C4-2B (cell line): Measurements from ENCODE around the gene GATA2.

ENCODE experiments used
- H3K27ac ChIP-seq: fragments of 450-650 bp; 2 replicates; pipeline ENCODE4 v1.5.1; 2017
- ZFX ChIP-seq: fragments of 450-650 bp; IDR thresholded peaks from 2 replicates; pipeline ENCODE4 v1.6.1; 2017
- TF ChIP-seq, protein P1 (sequence below): fragments of 450-650 bp; conservative IDR thresholded peaks from 2 replicates; pipeline ENCODE4 v1.5.1; 2017; ENCODE audit warnings: mild to moderate bottlenecking

Gene GATA2

DNA sequence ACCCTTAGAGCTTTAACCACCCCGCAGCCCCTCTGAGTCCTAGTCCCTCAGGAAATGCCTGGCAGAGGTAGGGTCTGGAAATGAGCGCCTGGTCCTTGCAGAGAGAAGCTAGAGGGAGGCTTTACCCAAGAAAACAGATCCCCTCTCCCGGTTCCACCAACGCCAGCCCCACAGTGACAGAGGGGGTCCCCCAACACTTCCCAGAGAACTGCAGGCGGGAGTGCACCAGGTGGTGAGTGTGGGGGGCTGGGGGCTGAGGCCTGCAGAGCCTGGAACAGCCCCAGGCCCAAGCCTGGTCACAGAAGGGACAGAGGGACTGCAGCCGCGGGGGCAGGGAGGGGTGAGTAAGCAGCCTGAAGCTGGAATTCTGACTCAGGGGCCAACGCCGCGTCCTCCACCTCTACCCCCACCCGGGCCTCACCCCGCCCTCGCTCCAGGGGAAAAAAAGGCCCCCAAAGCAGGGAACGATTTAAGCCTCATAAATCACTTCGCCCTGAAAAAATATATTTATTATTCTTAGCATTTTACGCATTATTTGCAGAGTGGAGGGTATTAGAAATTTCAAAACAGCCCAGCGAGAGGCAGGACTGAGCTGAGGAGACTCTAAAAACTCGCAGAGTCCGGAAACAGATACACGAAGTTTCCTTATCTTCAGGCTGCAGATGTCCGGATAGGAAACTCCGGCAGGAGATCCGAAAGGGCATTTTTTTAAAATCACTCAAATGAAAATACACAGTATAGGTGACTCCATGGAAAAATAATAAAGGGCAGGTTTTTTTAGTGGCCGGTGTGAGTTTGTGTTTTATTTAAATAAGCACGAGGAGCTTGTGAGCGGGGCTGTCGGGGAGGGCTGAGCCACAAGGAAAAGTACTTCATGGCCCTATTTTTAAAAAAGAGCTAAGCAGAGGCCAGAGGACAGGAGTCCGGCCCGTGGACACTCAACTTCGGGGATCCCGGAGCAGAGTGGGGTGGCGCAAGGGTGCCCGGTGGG is 10.0 kb downstream of the GATA2 start:
- H3K27ac ChIP-seq: peak overlapping the region; percentile 1; the same call in 1 of the 2 replicates
- TF ChIP-seq, protein P1, sequence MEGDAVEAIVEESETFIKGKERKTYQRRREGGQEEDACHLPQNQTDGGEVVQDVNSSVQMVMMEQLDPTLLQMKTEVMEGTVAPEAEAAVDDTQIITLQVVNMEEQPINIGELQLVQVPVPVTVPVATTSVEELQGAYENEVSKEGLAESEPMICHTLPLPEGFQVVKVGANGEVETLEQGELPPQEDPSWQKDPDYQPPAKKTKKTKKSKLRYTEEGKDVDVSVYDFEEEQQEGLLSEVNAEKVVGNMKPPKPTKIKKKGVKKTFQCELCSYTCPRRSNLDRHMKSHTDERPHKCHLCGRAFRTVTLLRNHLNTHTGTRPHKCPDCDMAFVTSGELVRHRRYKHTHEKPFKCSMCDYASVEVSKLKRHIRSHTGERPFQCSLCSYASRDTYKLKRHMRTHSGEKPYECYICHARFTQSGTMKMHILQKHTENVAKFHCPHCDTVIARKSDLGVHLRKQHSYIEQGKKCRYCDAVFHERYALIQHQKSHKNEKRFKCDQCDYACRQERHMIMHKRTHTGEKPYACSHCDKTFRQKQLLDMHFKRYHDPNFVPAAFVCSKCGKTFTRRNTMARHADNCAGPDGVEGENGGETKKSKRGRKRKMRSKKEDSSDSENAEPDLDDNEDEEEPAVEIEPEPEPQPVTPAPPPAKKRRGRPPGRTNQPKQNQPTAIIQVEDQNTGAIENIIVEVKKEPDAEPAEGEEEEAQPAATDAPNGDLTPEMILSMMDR: no peak
- TF ChIP-seq ZFX: no peak

DNA sequence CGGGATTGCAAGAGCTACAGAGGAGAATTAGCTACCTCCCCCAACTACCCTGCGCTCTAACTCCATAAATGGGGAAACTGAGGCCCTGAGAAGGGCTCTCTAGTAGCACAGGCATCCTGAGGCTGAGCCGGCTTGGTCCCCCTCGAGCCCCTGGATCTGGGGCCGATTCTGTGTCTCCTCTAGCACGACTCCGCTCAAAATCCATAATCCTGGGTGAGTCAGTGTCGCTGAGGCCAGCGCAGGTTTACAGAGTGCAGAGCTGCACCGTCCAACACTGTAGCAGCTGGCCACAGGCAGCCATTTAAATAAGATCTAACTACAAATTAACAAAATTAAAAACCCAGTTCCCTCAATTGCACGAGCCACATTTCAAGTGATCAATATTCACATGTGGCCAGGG is 10.8 kb downstream of the GATA2 start:
- TF ChIP-seq, protein P1: no peak
- no peak for TF ChIP-seq ZFX
- 0 out of 2 replicates have a peak overlapping the region, but pooled peaks have one; percentile 1 for H3K27ac ChIP-seq

DNA sequence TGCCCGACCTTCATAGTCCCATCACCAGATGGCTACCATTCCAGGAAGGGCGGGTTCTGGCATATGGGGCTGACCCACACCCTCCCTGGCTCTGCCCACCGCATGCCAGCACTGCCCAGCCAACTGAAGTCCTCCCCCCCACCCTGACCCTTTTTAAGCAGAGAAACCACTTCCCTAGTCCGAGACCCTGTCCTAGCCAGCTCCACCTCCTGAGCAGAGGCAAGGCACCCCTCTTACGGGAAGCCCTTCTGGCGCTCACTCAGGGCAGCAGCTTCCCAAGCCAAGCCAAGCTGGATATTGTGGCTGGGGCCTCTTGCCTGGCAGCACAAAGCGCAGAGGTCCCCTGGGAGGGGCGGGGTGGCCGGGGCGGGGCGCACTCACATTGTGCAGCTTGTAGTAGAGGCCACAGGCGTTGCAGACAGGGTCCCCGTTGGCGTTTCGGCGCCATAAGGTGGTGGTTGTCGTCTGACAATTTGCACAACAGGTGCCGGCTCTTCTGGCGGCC is 11.5 kb downstream of the GATA2 start:
- H3K27ac ChIP-seq: no peak overlapping the region
- TF ChIP-seq, protein P1: no peak
- TF ChIP-seq ZFX: no peak

GRCh38 chr3:128480717-128481437 is 12.1 kb downstream of the GATA2 start:
- H3K27ac ChIP-seq: no peak overlapping the region
- TF ChIP-seq, protein P1: no peak
- TF ChIP-seq ZFX: no peak

GRCh38 chr3:128480278-128480677 is 12.7 kb downstream of the GATA2 start:
- TF ChIP-seq ZFX: no peak
- TF ChIP-seq, protein P1: no peak
- H3K27ac ChIP-seq: no peak overlapping the region

DNA sequence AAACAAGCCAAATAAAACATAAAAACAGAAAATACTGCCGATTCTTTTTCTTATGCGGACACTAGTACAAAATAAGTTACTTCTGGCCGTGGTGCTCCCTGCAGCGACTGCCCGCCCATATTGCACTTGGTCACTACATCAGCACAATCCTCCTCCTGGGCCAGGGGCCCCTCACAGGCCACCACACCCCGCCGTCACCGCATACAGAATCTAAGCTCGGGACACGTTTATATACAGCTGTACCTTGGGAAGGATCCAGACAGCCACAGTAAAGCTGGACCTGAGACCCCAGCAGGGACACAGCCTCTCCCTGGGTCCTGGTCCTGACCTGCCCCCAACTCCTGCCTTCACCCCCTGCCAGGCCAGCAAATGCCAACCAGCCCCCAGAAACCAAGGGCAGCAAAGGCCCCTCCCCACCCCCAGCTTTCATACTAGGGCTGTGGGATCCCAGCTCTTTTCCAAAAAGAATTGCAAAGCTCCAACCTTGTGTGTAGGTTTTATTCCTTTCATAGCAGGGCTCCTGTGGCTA is 13.4 kb downstream of the GATA2 start:
- no peak overlapping the region for H3K27ac ChIP-seq
- TF ChIP-seq, protein P1: no peak
- TF ChIP-seq ZFX: no peak
